Thyroid gland (tissue), 4 donors: ENCODE measurements around the gene OR14I1.

ENCODE experiments used
- CTCF ChIP-seq, 6 experiments: fragments of 200-600 bp in 3 of 6; fragments of 450-650 bp in 3 of 6; sonication (generic) in 3 of 6; IDR thresholded peaks; one replicate each; pipeline ENCODE4 v1.5.1; 2016 to 2019; ENCODE audit warnings: antibody characterized with exemption in 6 of 6, mild to moderate bottlenecking in 2 of 6, inconsistent platforms in 1 of 6, moderate library complexity in 1 of 6
- POLR2A ChIP-seq, 2 donors: fragments of 450-650 bp; IDR thresholded peaks; one replicate each; pipeline ENCODE4 v1.6.1; 2017; ENCODE audit warnings: antibody characterized with exemption in 2 of 2, mild to moderate bottlenecking in 2 of 2, moderate library complexity in 1 of 2

GRCh38 chr1:248704606-248705005 lies 2.0 kb upstream of the OR14I1 start:
- no peak for TF ChIP-seq CTCF (IDR thresholded peaks at IDR 0.05)
- no peak for TF ChIP-seq POLR2A (IDR thresholded peaks at IDR 0.05)
